GM19395 (cell line): Measurements from ENCODE around the gene GPATCH1.
"Not testable (repeated sequence)": the region's sequence is repeated elsewhere in the genome, so short reads cannot be mapped to it uniquely, and the experiment has no call there.

ENCODE experiments used
- ATAC-seq: cut with Tn5 transposase; IDR thresholded peaks from one replicate; pipeline ENCODE4 v1.9.1; 2021; ENCODE audit warnings: mild to moderate bottlenecking, moderate library complexity; ENCODE audit not compliant: unreplicated experiment

GPATCH1 gene

GRCh38 chr19:33156334-33156733 is 75.4 kb downstream of the GPATCH1 start:
- no peak for ATAC-seq

DNA sequence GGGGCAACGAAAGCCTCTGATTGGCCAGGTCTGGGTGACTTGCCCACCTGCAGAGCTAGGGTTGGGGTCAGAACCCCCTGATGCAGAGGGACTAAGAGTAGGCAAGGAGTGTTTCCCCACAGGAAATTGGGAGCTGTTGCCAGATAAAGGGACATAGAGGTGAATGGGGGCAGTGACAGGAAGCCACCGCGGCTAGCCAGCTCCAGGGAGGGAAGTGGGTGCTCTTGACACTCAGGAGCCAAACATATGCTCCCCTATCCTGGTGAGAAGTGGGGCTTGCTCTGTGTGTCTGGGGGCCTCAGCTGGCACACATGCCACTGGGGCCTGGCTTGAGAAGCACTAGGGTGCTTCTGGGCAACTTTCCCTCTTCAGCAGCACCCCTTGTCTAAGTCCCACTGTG is 76.9 kb downstream of the GPATCH1 start:
- ATAC-seq: no peak

GRCh38 chr19:33158365-33158764 is 77.4 kb downstream of the GPATCH1 start:
- no peak for ATAC-seq

DNA sequence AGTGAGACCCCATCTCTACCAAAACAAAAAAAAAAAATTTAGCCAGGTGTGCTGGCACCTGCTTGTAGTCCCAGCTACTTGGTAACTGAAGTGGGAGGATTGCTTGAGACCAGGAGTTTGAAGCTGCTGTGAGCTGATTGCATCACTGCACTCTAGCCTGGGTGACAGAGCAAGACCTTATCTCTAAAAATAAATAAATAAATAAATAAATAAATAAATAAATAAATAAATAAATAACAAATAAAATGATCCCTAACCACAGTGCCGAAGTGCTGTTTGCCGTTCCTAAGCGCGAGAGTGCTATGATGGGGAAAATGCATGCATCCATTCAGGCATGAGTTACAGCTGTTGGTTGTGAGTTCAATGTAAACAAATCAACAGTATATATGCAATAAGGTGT is 78.2 kb downstream of the GPATCH1 start:
- ATAC-seq: no peak

DNA sequence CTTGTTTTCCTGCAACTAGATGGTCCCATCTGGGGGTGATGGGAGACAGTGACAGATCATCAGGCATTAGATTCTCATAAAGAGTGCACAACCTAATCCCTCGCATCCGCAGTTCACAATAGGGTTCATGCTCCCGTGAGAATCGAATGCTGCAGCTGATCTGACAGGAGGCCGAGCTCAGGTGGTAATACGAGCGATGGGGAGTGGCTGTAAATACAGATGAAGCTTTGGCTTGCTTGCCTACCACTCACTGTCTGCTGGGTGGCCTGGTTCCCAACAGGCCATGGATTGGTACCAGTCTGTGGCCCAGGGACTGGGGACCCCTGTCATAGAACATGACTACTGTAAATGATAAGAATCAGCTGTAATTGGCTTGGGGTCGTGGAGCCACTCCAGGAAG is 78.9 kb downstream of the GPATCH1 start:
- no peak for ATAC-seq

DNA sequence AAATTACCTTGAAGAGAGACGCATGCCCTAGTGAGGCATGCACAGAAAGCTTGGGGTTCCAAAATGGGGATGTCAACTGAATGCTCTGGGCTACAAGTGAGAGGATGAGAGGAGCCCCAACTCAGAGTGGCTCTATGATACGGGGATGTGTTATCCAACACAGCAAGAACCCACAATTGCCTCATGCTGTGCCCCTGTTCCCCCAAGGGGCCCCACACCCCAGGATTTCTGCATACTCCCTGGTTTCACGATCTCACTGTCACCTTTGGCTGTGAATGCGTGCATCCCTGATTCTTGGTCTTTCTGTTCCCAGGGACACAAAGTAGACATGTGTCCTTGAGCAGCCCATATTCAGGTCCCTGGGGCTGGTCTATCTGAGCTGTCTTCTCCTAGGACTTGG is 80.2 kb downstream of the GPATCH1 start:
- ATAC-seq: no peak

GRCh38 chr19:33163481-33163880 is 82.5 kb downstream of the GPATCH1 start:
- no peak for ATAC-seq

DNA sequence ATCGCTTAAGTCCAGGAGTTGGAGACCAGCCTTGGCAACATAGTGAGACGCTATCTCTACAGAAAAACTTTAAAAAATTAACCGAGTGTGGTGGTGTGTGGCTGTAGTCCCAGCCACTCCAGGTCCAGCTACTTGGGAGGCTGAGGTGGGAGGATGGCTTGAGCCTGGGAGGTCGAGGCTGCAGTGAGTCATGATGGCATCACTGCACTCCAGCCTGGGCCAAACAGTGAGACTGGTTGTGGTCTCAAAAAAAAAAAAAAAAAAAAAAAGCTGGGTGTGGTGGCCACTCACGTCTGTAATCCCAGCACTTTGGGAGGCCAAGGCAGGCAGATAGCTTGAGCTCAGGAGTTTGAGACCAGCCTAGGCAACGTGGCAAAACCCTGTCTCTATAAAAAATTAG is 85.1 kb downstream of the GPATCH1 start:
- ATAC-seq: not testable (repeated sequence)

- ATAC-seq: no peak
Measured at GRCh38 chr19:33167438-33167837, 86.5 kb downstream of the GPATCH1 start.

DNA sequence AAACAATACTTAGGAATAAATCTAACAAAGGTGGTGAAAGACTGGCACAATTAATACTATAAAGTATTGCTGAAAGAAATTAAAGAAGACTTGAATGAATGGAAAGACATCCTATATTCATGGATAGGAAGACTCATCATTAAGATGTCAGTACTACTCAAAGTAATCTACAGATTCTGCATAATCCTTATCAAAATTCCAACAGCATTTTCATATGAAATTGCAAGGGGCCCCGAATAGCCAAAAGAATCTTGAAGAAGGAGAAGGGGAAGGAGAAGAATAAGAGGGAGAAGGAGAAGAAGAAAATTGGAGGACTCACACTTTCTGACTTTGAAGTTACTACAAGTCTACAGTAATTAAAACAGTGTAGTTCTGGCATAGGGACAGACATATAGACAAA is 87.5 kb downstream of the GPATCH1 start:
- ATAC-seq: no peak

DNA sequence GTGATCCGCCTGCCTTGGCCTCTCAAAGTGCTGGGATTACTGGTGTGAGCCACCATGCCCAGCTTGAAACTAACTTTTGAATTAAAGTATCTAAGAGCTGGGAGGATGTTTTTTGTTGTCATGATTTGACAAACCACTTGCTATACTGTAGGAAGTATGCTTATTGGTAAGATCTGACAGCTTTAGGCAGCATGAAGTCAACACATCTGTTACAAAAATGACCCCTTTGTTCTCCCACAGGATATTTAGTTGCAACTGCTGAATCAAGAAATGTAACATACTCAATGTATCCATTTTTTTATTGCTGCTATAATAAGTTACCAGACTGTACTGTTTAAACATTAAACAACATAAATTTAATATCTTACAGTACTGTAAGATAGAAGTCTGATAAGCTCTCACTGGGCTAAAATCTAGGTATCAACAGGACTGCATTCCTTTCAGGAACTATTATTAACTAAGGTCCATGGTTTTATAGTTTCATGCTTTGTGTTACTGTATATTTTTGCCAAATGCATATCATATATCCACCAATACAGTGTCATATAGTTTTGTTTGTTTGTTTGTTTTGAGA is 90.3 kb downstream of the GPATCH1 start:
- no peak for ATAC-seq

DNA sequence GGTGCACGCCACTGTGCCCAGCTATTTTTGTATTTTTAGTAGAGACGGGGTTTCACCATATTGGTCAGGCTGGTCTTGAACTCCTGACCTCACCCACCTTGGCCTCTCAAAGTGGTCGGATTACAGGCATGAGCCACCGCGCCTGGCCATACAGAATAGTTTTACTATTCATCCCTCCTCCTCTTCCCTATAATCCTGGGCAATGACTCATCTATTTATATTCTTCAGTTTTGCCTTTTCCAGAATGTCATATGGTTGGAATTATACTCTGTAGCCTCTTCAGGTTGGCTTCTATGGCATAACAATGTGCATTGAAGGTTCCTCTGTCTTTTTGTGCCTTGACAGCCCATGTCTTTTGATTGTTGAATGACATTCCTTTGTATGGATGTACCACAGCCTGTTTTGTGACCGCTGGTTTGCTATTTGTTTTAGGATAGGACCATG is 91.0 kb downstream of the GPATCH1 start:
- no peak for ATAC-seq

DNA sequence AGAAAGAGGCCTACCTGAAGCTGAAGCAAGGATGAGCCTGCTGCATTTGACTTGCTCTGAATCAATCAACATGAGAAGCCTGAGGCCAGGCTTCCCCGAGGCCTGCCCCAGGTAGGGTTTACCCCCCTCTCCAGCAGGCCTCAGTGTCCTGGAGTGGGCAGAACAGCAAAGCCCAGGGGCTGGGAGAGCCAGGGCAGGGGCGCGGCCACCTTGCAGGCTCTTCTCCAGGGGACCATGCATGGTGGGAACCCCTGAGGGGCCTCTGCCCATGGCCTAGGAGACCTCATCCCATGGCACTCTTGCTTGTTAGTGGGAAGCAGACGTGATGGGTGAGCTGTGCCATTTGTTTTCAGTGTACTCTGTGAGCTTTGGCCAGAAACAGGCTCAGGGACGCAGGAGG is 93.2 kb downstream of the GPATCH1 start:
- no peak for ATAC-seq

GRCh38 chr19:33175156-33175782 is 94.3 kb downstream of the GPATCH1 start:
- ATAC-seq: no peak

DNA sequence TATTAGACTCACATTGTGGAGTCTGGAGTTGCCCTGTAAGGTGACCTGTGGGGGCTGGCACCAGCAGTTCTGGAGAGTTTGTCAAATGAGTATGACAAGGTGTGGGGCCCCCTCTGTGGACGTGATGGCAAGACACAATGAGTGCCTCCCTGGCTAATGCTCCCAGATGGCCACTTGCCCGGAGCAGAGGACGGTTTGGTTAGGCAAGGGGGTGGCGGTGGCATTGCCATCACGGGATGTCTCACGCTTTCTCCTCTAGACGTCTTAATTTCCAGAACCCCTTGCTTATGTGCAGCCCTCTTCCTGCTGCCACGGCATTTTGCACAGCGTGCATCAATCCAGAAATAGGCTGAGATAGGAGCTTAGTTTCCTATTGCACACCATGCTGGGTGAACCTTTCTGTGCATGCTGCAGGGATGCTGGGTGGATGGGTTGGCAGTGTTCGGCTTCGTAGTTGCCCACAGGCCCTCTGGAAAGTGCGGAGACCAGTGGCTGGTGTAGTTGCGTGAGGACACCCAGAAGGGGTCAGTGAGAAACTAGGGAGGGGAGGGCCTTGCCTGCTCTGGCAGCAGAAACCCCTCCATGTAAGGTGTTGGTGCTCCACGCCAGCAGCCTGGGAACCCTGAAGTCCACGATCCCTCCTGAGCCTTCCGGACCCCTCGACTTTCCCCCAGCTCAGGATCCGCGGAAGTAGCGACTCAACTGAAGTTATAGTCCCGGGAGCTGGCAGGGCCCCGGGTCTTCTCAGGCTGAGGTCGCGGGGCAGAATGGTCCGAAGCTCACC is 95.1 kb downstream of the GPATCH1 start:
- no peak for ATAC-seq

DNA sequence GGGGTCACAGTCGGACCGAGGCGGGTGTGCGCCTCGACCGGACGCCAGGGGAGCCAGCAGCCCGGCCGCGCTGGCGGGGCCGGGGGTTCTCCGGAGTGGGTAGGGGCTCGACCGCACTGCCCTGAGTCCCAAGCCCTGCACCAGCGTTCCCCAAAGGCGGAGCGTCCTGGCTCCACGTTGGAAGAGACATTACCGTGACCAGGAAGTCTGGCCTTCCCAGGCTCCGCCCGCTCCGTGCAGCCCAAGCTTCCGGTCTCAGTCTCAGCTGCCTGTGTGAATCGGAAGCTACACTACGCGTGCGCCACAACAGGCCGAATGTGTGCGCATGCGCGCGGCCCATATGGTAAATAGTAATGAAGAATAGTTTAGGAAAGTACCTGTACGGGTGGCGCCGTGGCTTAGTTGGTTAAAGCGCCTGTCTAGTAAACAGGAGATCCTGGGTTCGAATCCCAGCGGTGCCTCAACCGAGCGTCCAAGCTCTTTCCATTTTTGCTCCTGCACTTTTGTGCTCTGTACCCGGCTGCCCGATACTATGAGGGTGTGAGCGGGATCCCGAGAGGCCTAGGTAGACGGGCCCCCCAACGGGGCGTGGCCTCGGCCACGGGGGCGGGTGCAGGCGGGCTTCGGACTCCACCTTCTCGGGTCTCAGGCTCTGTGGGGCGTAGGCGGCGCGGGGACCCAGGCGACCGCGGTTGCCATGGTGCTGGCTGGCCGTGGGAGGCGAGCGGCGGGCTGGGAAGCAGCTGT is 95.9 kb downstream of the GPATCH1 start:
- peak; percentile 85 for ATAC-seq

- peak; percentile 27 for ATAC-seq
Measured at GRCh38 chr19:33177417-33177979, 96.5 kb downstream of the GPATCH1 start.
